ENCODE measurements around the gene IGSF11. TPM values are rescaled to one million over a fixed set of nuclear protein-coding genes. Genes with fewer than 3 reads are reported as not detected.

Gene IGSF11
- total and polyA plus RNA-seq, 4 donors = 0.02 to 0.17 TPM; not detected in 2

- DNase-seq (ENCODE audit: low spot score) = no peak
- Histone ChIP-seq H3K27ac (ENCODE audit: low read depth in 1 of 2, low read length in 2 of 2) (no peak overlapping the region), H3K9me3 (ENCODE audit: control insufficient read depth in 4 of 4, low read length in 3 of 4) (no peaks in the 10 kb centered on the region), H3K36me3 (ENCODE audit: control insufficient read depth in 4 of 4, insufficient read depth in 3 of 4, low read depth in 1 of 4, low read length in 3 of 4) (no peaks in the 10 kb centered on the region), H3K27me3 (ENCODE audit: control insufficient read depth in 4 of 4, insufficient read depth in 4 of 4, low read length in 3 of 4) (peaks cover 0 to 4% (median 0%) of the 10 kb centered on the region in 4 donors), H3K9ac (ENCODE audit: low read depth in 1 of 2, low read length in 2 of 2) (no peak overlapping the region), H3K4me3 (ENCODE audit: low read depth in 1 of 3, low read length in 3 of 3) (no peak overlapping the region), H3K4me1 (ENCODE audit: control insufficient read depth in 4 of 4, insufficient read depth in 4 of 4, low read length in 3 of 4) (no peaks in the 10 kb centered on the region)
- WGBS = 73% methylated on average over 6 of the region's 6 CpGs
- TF ChIP-seq ATF3 (IDR thresholded peaks at IDR 0.05) (no peak), RXRA (IDR thresholded peaks at IDR 0.05) (no peak)
Observed at GRCh38 chr3:118927449-118927848, 107.2 kb downstream of the IGSF11 start.

- no peak overlapping the region for H3K9ac ChIP-seq (ENCODE audit: low read depth in 1 of 2, low read length in 2 of 2)
- H3K4me3 ChIP-seq (ENCODE audit: low read depth in 1 of 3, low read length in 3 of 3) = no peak overlapping the region
- no peaks in the 10 kb centered on the region for H3K9me3 ChIP-seq (ENCODE audit: control insufficient read depth in 4 of 4, low read length in 3 of 4)
- no peak overlapping the region for H3K27ac ChIP-seq (ENCODE audit: low read depth in 1 of 2, low read length in 2 of 2)
- TF ChIP-seq GABPA (IDR thresholded peaks at IDR 0.05 in 1 of 2, conservative IDR thresholded peaks at IDR 0.05 in 1 of 2) (no peak), JUND (IDR thresholded peaks at IDR 0.05) (no peak), ZBTB33 (IDR thresholded peaks at IDR 0.05) (no peak), TAF1 (conservative IDR thresholded peaks at IDR 0.05) (no peak), YY1 (IDR thresholded peaks at IDR 0.05) (no peak)
- peaks cover 0 to 4% (median 1%) of the 10 kb centered on the region in 4 donors for H3K27me3 ChIP-seq (ENCODE audit: control insufficient read depth in 4 of 4, insufficient read depth in 4 of 4, low read length in 3 of 4)
- no peaks in the 10 kb centered on the region for H3K36me3 ChIP-seq (ENCODE audit: control insufficient read depth in 4 of 4, insufficient read depth in 3 of 4, low read depth in 1 of 4, low read length in 3 of 4)
- DNase-seq (ENCODE audit: low spot score) = no peak
- WGBS = 53% methylated on average over 3 of the region's 3 CpGs
- H3K4me1 ChIP-seq (ENCODE audit: control insufficient read depth in 4 of 4, insufficient read depth in 4 of 4, low read length in 3 of 4) = no peaks in the 10 kb centered on the region
Observed at GRCh38 chr3:118912188-118912587, 122.5 kb downstream of the IGSF11 start.

GRCh38 chr3:118910332-118910731 lies 124.3 kb downstream of the IGSF11 start:
- 58% methylated on average over 3 of the region's 3 CpGs for WGBS
- H3K9ac ChIP-seq (ENCODE audit: low read depth in 1 of 2, low read length in 2 of 2) = no peak overlapping the region
- no peaks in the 10 kb centered on the region for H3K36me3 ChIP-seq (ENCODE audit: control insufficient read depth in 4 of 4, insufficient read depth in 3 of 4, low read depth in 1 of 4, low read length in 3 of 4)
- no peak for DNase-seq (ENCODE audit: low spot score)
- no peaks in the 10 kb centered on the region for H3K9me3 ChIP-seq (ENCODE audit: control insufficient read depth in 4 of 4, low read length in 3 of 4)
- H3K4me1 ChIP-seq (ENCODE audit: control insufficient read depth in 4 of 4, insufficient read depth in 4 of 4, low read length in 3 of 4) = no peaks in the 10 kb centered on the region
- no peak overlapping the region for H3K27ac ChIP-seq (ENCODE audit: low read depth in 1 of 2, low read length in 2 of 2)
- H3K4me3 ChIP-seq (ENCODE audit: low read depth in 1 of 3, low read length in 3 of 3) = no peak overlapping the region
- TF ChIP-seq JUND (IDR thresholded peaks at IDR 0.05) (no peak), RAD21 (IDR thresholded peaks at IDR 0.05) (no peak), FOXA2 (IDR thresholded peaks at IDR 0.05) (no peak), MAX (IDR thresholded peaks at IDR 0.05) (no peak), EGR1 (IDR thresholded peaks at IDR 0.05; ENCODE audit: low read depth in 2 of 2) (no peak), REST (IDR thresholded peaks at IDR 0.05) (no peak), HNF4G (IDR thresholded peaks at IDR 0.05) (no peak), RXRA (IDR thresholded peaks at IDR 0.05) (no peak), TAF1 (conservative IDR thresholded peaks at IDR 0.05) (no peak), NR2F2 (IDR thresholded peaks at IDR 0.05) (no peak), CTCF (IDR thresholded peaks at IDR 0.05; ENCODE audit: low read depth, low read length, missing input control) (no peak)
- H3K27me3 ChIP-seq (ENCODE audit: control insufficient read depth in 4 of 4, insufficient read depth in 4 of 4, low read length in 3 of 4) = peaks cover 0 to 4% (median 1%) of the 10 kb centered on the region in 4 donors
